Fibroblast of villous mesenchyme (primary cell): Measurements from ENCODE around the gene DNAJC16. TPM values are rescaled to one million over a fixed set of nuclear protein-coding genes. Genes with fewer than 3 reads are reported as not detected.

Experiments used
- DNase-seq: peaks from one replicate; pipeline ENCODE4 v3.0.0-alpha.2; 2010; ENCODE audit warnings: low read depth
- H3K4me3 ChIP-seq: 2 replicates; pipeline ENCODE4 v1.5.1; 2011; ENCODE audit warnings: low read depth, mild to moderate bottlenecking, low read length
- CTCF ChIP-seq: IDR thresholded peaks from 2 replicates; pipeline ENCODE4 v1.5.1; 2012; ENCODE audit warnings: low read depth, mild to moderate bottlenecking, low read length; ENCODE audit not compliant: insufficient read depth
- small RNA-seq: library from RNA; depleted of rRNA; stranded (forward); fragments of <200 nt; gene quantifications from one replicate; pipeline ENCODE3, GENCODE V24; 2012
- total RNA-seq: library from RNA; depleted of rRNA; stranded (reverse); fragments of >200 nt; gene quantifications from 2 replicates; pipeline ENCODE4 v1.2.3, GENCODE V29; 2012

The DNAJC16 gene
- total RNA-seq, 1 donor = 27.2 TPM

DNA sequence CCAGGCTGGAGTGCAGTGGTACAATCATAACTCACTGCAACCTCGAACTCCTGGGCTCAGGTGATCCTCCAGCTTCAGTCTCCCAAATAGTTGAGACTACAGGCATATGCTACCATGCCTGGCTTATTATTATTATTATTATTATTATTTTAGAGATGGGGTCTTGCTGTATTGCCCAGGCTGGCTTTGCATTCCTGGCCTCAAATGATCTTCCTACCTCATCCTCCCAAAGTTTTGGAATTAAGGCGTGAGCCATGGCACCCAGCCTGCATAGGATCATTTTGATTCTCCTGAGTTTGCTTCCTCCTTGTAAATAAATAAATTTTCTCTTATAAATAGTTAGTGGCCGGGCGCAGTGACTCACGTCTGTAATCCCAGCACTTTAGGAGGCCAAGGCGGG is 96.8 kb downstream of the DNAJC16 start:
- no peak for DNase-seq
- TF ChIP-seq CTCF = no peak
- no peak overlapping the region for H3K4me3 ChIP-seq

DNA sequence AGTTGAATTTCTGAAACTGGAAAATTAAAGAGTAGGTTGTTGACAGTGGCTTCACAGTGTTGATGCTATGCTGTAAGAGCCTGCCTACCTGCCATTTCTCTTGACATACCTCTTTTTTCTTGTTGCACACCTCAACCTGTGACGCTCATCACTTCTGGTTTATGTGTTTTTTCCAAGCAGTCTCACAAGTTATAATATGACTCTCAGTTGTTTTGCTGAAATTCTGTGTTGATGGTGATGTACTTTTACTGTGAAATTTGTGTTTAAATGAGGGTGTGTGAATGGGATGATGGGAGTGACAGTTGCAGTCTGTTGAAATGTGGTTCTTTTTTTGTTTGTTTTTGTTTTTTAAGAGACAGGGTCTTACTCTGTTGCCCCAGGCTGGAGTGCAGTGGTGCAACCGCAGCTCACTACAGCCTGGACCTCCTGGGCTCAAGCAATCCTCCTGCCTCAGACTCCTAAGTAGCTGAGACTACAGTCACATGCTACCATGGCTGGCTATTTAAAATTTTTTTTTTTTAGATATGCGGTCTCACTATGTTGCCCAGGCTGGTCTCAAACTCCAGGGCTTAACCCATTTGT is 97.6 kb downstream of the DNAJC16 start:
- H3K4me3 ChIP-seq = no peak overlapping the region
- no peak for TF ChIP-seq CTCF
- no peak for DNase-seq

DNA sequence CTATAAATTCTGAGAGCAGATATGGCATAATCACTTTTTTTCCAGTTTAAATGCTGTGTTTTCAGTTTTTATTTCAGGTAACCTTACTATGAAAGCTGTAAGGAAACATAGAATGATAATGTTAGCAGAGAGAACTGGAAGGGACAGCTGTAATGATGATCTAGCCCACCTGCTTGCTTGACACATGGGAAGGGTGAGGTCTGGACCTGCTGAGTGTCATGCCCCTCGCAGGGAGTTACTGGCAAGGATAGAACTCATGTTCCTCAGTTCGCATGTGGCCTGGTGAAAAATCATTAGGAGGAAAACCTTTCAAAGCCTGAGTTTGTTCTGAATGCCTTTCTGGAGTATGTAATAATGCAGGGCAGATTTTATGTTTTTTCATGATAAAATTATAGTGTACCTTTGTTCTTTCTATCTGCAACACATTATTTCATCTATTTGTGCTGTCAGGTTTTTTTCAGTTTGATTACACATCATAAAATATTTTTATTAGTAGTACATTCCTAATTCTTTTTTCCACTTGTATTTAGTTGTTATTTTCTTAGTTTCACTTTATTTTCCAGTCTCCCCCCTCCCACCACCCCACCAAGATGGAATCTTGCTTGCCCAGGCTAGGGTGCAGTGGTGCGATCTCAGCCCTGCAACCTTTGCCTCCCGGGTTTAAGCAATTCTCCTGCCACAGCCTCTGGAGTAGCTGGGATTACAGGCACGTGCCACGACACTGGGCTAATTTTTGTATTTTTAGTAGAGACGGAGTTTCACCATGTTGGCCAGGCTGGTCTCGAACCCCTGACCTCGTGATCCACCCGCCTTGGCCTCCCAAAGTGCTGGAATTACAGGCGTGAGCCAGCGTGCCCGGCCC is 98.6 kb downstream of the DNAJC16 start:
- no peak overlapping the region for H3K4me3 ChIP-seq
- DNase-seq = no peak
- TF ChIP-seq CTCF = no peak

Small RNAs within 50 kb of the gene (small RNA-seq; reads per million reads assigned to genes)
- gene CD24P1 (not detected), gene RNU7-179P (not detected), gene SCARNA21B (0.47 reads per million)

Other genes with a start within 250 kb of the DNAJC16 start
- 36.3 and 42.2 TPM in 2 replicates for gene EFHD2, start 117.0 kb upstream of the DNAJC16 start, total RNA-seq
- gene CTRC, start 88.4 kb upstream of the DNAJC16 start, total RNA-seq = not detected in 2 replicates
- gene CELA2A, start 70.1 kb upstream of the DNAJC16 start, total RNA-seq = not detected in 2 replicates
- gene CELA2B, start 50.7 kb upstream of the DNAJC16 start, total RNA-seq = under 0.01 TPM in 1 of 2 replicates, not detected in the other
- gene CASP9, start 2.6 kb upstream of the DNAJC16 start, total RNA-seq = 5.8 and 7.3 TPM in 2 replicates
- gene AGMAT, start 58.2 kb downstream of the DNAJC16 start, total RNA-seq = 2.3 and 2.6 TPM in 2 replicates
- 15.5 and 21.3 TPM in 2 replicates for gene DDI2, start 90.6 kb downstream of the DNAJC16 start, total RNA-seq
- 54.0 and 61.8 TPM in 2 replicates for gene PLEKHM2, start 157.5 kb downstream of the DNAJC16 start, total RNA-seq
- gene SLC25A34, start 209.4 kb downstream of the DNAJC16 start, total RNA-seq = under 0.01 and 0.43 TPM in 2 replicates
- gene TMEM82, start 215.7 kb downstream of the DNAJC16 start, total RNA-seq = not detected in 2 replicates
- 188 and 255 TPM in 2 replicates for gene FBLIM1, start 231.9 kb downstream of the DNAJC16 start, total RNA-seq